Measurements from ENCODE around the gene ABCD2. TPM values are rescaled to one million over a fixed set of nuclear protein-coding genes. Genes with fewer than 3 reads are reported as not detected.

The ABCD2 gene
- total RNA-seq (under 1 TPM; 0.08 to 0.57 (median 0.13) TPM), polyA plus RNA-seq (under 1 TPM; 0.05 to 0.43 TPM)
- long read RNA-seq, donor 1 = 0 reads
- long read RNA-seq, donor 2 = 0 reads
- long read RNA-seq, donor 3 = 0 reads

DNA sequence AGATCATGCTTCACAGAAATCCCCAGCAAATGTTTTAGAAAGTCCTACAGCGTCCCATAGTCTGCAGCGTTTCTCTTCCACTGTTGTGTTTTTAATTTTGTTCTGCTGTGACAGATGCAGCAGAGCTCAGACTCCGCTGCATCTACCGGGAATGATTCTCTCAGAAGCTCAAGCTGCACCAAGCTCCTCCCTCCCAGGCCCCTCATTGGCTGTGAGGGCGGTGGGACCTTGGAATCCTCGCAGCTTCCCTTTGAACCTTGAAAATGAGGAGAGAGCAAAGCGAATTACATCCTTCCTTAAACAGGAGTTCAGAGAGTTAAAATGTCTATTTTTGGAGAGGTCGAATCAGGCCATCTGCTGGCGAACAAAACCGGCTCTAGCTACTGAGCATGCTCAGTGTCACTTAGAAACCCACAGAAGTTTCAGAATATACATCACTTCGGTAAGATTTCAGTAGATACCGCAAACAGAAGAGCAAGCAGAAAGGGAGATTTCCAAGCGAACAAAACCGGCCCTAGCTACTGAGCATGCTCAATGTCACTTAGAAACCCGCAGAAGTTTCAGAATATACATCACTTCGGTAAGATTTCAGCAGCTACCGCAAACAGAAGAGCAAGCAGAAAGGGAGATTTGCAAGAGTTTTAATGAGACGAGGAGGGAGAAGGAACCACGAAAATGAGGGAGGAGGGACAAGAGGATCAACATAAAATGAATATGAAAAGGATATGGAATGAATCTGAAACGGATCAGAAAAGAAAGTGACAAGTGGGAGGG lies at the start of gene ABCD2:
Gene ABCD2 (minus strand): TSS at position 144 of the 774 bp plus-strand sequence. CDS start 188 bp downstream, outside the sequence.
- H3K36me3 ChIP-seq = no peaks in the 10 kb centered on the region
- DNase-seq = peak; percentile 32 to 65 (median 55)
- H3K4me3 ChIP-seq = peak within 1 kb of the TSS; percentile 31
- H3K4me1 ChIP-seq (ENCODE audit: insufficient read depth) = no peaks in the 10 kb centered on the region
- no peak for TF ChIP-seq POLR2A (IDR thresholded peaks at IDR 0.05)
- no peak for TF ChIP-seq EP300 (IDR thresholded peaks at IDR 0.05)
- TF ChIP-seq, protein P1, sequence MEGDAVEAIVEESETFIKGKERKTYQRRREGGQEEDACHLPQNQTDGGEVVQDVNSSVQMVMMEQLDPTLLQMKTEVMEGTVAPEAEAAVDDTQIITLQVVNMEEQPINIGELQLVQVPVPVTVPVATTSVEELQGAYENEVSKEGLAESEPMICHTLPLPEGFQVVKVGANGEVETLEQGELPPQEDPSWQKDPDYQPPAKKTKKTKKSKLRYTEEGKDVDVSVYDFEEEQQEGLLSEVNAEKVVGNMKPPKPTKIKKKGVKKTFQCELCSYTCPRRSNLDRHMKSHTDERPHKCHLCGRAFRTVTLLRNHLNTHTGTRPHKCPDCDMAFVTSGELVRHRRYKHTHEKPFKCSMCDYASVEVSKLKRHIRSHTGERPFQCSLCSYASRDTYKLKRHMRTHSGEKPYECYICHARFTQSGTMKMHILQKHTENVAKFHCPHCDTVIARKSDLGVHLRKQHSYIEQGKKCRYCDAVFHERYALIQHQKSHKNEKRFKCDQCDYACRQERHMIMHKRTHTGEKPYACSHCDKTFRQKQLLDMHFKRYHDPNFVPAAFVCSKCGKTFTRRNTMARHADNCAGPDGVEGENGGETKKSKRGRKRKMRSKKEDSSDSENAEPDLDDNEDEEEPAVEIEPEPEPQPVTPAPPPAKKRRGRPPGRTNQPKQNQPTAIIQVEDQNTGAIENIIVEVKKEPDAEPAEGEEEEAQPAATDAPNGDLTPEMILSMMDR (IDR thresholded peaks at IDR 0.05) = no peak
- 0 to 1% (median 1%) methylated on average over 20 of the region's 20 CpGs for WGBS, 3 donors
- intact Hi-C loops (cut with DNase I) = loop anchor here in 1 of 4 donors (5.0 kb wide), 1 partner anchor 178 kb away; the partner anchor contains the start of gene KIF21A
- H3K27ac ChIP-seq = peak within 1 kb of the TSS in 1 of 2 donors; percentile 16
- H3K9me3 ChIP-seq = no peaks in the 10 kb centered on the region
- no peaks in the 10 kb centered on the region for H3K27me3 ChIP-seq

DNA sequence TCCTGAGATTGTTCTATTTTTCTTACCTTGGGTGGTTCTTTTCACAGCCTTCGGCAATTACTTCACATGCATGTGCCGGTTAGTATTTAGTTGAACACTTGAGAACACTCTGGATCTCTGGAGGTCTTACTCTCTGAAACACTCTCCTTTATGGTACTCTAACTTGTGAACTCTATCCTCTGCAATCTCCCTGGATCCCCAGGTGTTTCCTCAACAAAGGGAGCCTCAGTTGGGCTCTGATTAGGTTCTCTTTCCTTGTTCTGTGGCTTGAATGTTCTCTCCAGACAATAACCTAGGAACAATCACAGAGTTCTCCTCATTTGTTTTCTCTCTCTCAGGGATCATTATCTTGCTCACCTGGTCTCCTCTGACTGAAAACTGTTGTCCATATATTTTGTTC lies 40.5 kb upstream of the ABCD2 start:
- Histone ChIP-seq H3K4me3 (no peak overlapping the region), H3K27ac (no peak overlapping the region), H3K36me3 (no peaks in the 10 kb centered on the region), H3K27me3 (peaks cover 3% of the 10 kb centered on the region), H3K4me1 (ENCODE audit: insufficient read depth) (no peaks in the 10 kb centered on the region), H3K9me3 (no peaks in the 10 kb centered on the region)
- WGBS, 3 donors = 78 to 91% (median 87%) methylated on average over 2 of the region's 2 CpGs
- intact Hi-C loops (cut with DNase I) = no loop called here
- no peak for DNase-seq
- no peak for TF ChIP-seq POLR2A (IDR thresholded peaks at IDR 0.05)
- TF ChIP-seq, protein P1 (IDR thresholded peaks at IDR 0.05) = no peak
- TF ChIP-seq EP300 (IDR thresholded peaks at IDR 0.05) = no peak

DNA sequence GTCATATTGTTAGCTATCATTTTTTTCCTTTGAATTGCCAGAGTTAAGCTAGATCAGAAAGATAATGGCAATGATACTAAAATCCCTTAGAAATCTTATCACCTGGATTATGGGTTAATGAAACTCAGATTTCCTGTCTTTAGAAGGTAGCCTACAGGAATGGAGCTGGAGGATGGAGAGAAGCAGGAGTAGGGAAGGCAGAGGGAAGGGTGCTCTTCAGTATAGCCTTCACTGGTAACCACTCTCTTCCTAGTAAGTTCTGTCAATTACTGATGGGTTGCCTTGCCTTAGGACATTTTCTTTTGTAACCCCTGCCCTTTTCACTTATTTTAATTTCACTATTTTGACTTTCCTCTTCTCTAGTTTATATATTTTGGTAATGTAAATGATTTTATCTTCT lies 27.8 kb upstream of the ABCD2 start:
- Histone ChIP-seq H3K36me3 (no peaks in the 10 kb centered on the region), H3K27ac (no peak overlapping the region), H3K4me1 (ENCODE audit: insufficient read depth) (no peaks in the 10 kb centered on the region), H3K27me3 (no peaks in the 10 kb centered on the region), H3K9me3 (no peaks in the 10 kb centered on the region), H3K4me3 (no peak overlapping the region)
- intact Hi-C loops (cut with DNase I) = no loop called here
- TF ChIP-seq, protein P1 (IDR thresholded peaks at IDR 0.05) = no peak
- TF ChIP-seq POLR2A (IDR thresholded peaks at IDR 0.05) (no peak), EP300 (IDR thresholded peaks at IDR 0.05) (no peak)
- no peak for DNase-seq

DNA sequence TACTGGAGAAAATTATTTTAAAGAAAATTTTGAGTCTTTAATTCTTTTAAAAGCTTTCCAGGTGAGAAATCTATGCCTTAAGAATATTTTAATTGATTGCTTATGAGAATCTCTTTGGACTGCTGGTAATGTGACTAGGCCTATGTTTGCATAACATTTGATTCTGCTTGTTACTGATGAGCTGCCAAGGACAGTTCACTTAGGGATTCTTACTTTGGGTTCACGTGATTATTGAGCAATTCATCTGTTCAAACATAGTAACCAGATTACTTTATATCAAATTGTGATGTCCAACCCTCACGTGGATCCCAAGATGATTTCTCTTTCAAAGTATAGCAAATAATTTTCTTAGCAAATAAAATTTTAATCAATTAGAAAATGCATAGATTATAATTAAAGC lies 27.4 kb upstream of the ABCD2 start:
- no peaks in the 10 kb centered on the region for H3K27me3 ChIP-seq
- 23 to 31% (median 25%) methylated on average over 2 of the region's 2 CpGs for WGBS, 3 donors
- H3K9me3 ChIP-seq = no peaks in the 10 kb centered on the region
- TF ChIP-seq EP300 (IDR thresholded peaks at IDR 0.05) = no peak
- TF ChIP-seq, protein P1 (IDR thresholded peaks at IDR 0.05) = no peak
- TF ChIP-seq POLR2A (IDR thresholded peaks at IDR 0.05) = no peak
- intact Hi-C loops (cut with DNase I) = no loop called here
- no peaks in the 10 kb centered on the region for H3K36me3 ChIP-seq
- H3K4me3 ChIP-seq = no peak overlapping the region
- no peaks in the 10 kb centered on the region for H3K4me1 ChIP-seq (ENCODE audit: insufficient read depth)
- H3K27ac ChIP-seq = no peak overlapping the region
- DNase-seq = no peak

Data from ovary (tissue), 10 donors.